IMR-90 (cell line): ENCODE data around the gene MFSD2A. TPM values are rescaled to one million over a fixed set of nuclear protein-coding genes. Genes with fewer than 3 reads are reported as not detected.

Experiments used
- ATAC-seq: fragments of 200-7000 bp; cut with Tn5 transposase; 2 replicates; pipeline ENCODE4 v1.9.1; 2020; ENCODE audit warnings: low read depth, mild to moderate bottlenecking, moderate library complexity
- BruUV-seq: library from RNA; stranded (reverse); fragments of 400-500 nt; replicated peaks from 2 replicates; lab custom pipeline; 2021; lab: Mats Ljungman, UMichigan
- CTCF ChIA-PET: fragments of 300-600 bp; formaldehyde crosslinking; extraction: SDS; loops from one replicate; lab custom pipeline; 2021; ENCODE audit warnings: antibody characterized with exemption; lab: Yijun Ruan, JAX
- POLR2A ChIA-PET: fragments of 300-600 bp; sonication (Branson Sonifier 250); formaldehyde crosslinking; loops from one replicate; lab custom pipeline; 2022; ENCODE audit warnings: antibody characterized with exemption; ENCODE audit not compliant: unreplicated experiment; lab: Charles Lee
- DNase-seq: peaks from one replicate; pipeline ENCODE4 v3.0.0; 2013
- H2AFZ ChIP-seq: replicated peaks from 2 replicates; pipeline ENCODE3; 2013; ENCODE audit warnings: low read length, mild to moderate bottlenecking; ENCODE audit not compliant: poor library complexity
- H2AK5ac ChIP-seq: 2 replicates; pipeline ENCODE4 v1.6.1; 2013; ENCODE audit warnings: low read depth, low read length, inconsistent platforms
- H2AK9ac ChIP-seq: replicated peaks from 2 replicates; pipeline ENCODE3; 2013; ENCODE audit warnings: mild to moderate bottlenecking, low read depth, low read length, moderate library complexity; ENCODE audit not compliant: poor library complexity
- H2BK120ac ChIP-seq: 2 replicates; pipeline ENCODE4 v1.6.1; 2013; ENCODE audit warnings: low read depth, low read length, inconsistent platforms
- H2BK15ac ChIP-seq: 3 replicates; pipeline ENCODE4 v1.6.1; 2013; ENCODE audit warnings: low read depth, low read length, inconsistent platforms
- H2BK20ac ChIP-seq: 2 replicates; pipeline ENCODE4 v1.6.1; 2013; ENCODE audit warnings: low read depth, mild to moderate bottlenecking, inconsistent platforms, low read length, moderate library complexity
- H2BK5ac ChIP-seq: 2 replicates; pipeline ENCODE4 v1.6.1; 2013; ENCODE audit warnings: mild to moderate bottlenecking, low read depth, low read length, inconsistent platforms; ENCODE audit not compliant: poor library complexity, severe bottlenecking
- H3K14ac ChIP-seq: replicated peaks from 2 replicates; pipeline ENCODE4 v1.6.1; 2013; ENCODE audit warnings: low read depth, low read length, inconsistent platforms
- H3K18ac ChIP-seq: 2 replicates; pipeline ENCODE4 v1.6.1; 2013; ENCODE audit warnings: low read depth, low read length, control low read depth
- H3K23ac ChIP-seq: 2 replicates; pipeline ENCODE4 v1.6.1; 2013; ENCODE audit warnings: low read depth, low read length, inconsistent platforms
- H3K27ac ChIP-seq: 2 replicates; pipeline ENCODE4 v1.5.1; 2013; ENCODE audit warnings: mild to moderate bottlenecking, control low read depth, low read length; ENCODE audit not compliant: insufficient read depth
- H3K27me3 ChIP-seq: 2 replicates; pipeline ENCODE4 v1.6.1; 2013; ENCODE audit warnings: low read length; ENCODE audit not compliant: control insufficient read depth, insufficient read depth
- H3K36me3 ChIP-seq: 2 replicates; pipeline ENCODE4 v1.6.1; 2013; ENCODE audit warnings: low read length, mixed read lengths; ENCODE audit not compliant: control insufficient read depth, insufficient read depth
- H3K4ac ChIP-seq: 2 replicates; pipeline ENCODE4 v1.6.1; 2013; ENCODE audit warnings: low read depth, low read length, inconsistent platforms
- H3K4me1 ChIP-seq: 2 replicates; pipeline ENCODE4 v1.6.1; 2013; ENCODE audit warnings: low read length, mixed read lengths; ENCODE audit not compliant: control insufficient read depth, insufficient read depth
- H3K4me2 ChIP-seq: 2 replicates; pipeline ENCODE4 v1.6.1; 2013; ENCODE audit warnings: low read depth, mild to moderate bottlenecking, control low read depth, low read length, moderate library complexity
- H3K4me3 ChIP-seq: 2 replicates; pipeline ENCODE4 v1.5.1; 2013; ENCODE audit warnings: low read depth, mild to moderate bottlenecking, control low read depth, low read length, moderate library complexity; ENCODE audit not compliant: insufficient read depth
- H3K56ac ChIP-seq: 2 replicates; pipeline ENCODE4 v1.6.1; 2013; ENCODE audit warnings: low read length, inconsistent platforms; ENCODE audit not compliant: insufficient read depth; ENCODE audit errors: extremely low read depth
- H3K79me1 ChIP-seq, 2 experiments: 2 replicates each; pipeline ENCODE4 v1.6.1; 2013; ENCODE audit warnings: low read length in 2 of 2, inconsistent platforms in 1 of 2, low read depth in 1 of 2
- H3K9ac ChIP-seq: 2 replicates; pipeline ENCODE4 v1.6.1; 2013; ENCODE audit warnings: low read depth, low read length, control low read depth
- H3K9me1 ChIP-seq: 2 replicates; pipeline ENCODE4 v1.6.1; 2013; ENCODE audit warnings: low read length, inconsistent platforms; ENCODE audit not compliant: insufficient read depth
- H3K9me3 ChIP-seq: 2 replicates; pipeline ENCODE4 v1.6.1; 2013; ENCODE audit warnings: low read length; ENCODE audit not compliant: control insufficient read depth, insufficient read depth
- H4K20me1 ChIP-seq: 2 replicates; pipeline ENCODE4 v1.6.1; 2013; ENCODE audit warnings: low read length, inconsistent platforms; ENCODE audit not compliant: insufficient read depth
- H4K5ac ChIP-seq: 2 replicates; pipeline ENCODE4 v1.6.1; 2013; ENCODE audit warnings: mild to moderate bottlenecking, low read depth, low read length, control low read depth
- H4K8ac ChIP-seq, 2 experiments: 2 replicates each; pipeline ENCODE4 v1.6.1; 2013; ENCODE audit warnings: low read depth in 2 of 2, low read length in 2 of 2, control low read depth in 1 of 2, inconsistent platforms in 1 of 2
- H4K91ac ChIP-seq: 2 replicates; pipeline ENCODE4 v1.6.1; 2013; ENCODE audit warnings: low read depth, low read length, inconsistent platforms; ENCODE audit not compliant: insufficient read depth
- CEBPB ChIP-seq: IDR thresholded peaks from 2 replicates; pipeline ENCODE4 v1.6.1; 2012; ENCODE audit warnings: low read depth, low read length, improper control_type of control experiment
- CHD1 ChIP-seq: IDR thresholded peaks from 2 replicates; pipeline ENCODE4 v1.6.1; 2012; ENCODE audit warnings: low read depth, low read length, improper control_type of control experiment
- WGBS, 2 experiments: methylation state at CpG; one replicate each; pipeline versions ENCODE4 v1.1.5 to v1.1.7; 2013; ENCODE audit warnings: missing lambda C conversion rate in 2 of 2; ENCODE audit not compliant: insufficient read length in 1 of 2; ENCODE audit errors: extremely low coverage in 2 of 2; 5-methylcytosine and 5-hydroxymethylcytosine counted together
- dilution Hi-C: fragments of 300-500 bp; cut with HindIII; formaldehyde crosslinking; loops from one replicate; pipeline ENCODE4 v1.14.3; 2018; ENCODE audit warnings: low sequenced_read_pairs; ENCODE audit not compliant: unreplicated experiment
- in situ Hi-C: fragments of 300-500 bp; cut with MboI; formaldehyde crosslinking; loops from 3 replicates; pipeline ENCODE4 v1.14.3; 2019; ENCODE audit warnings: low sequenced_read_pairs, inconsistent platforms, mixed read lengths
- intact Hi-C: fragments of 100-400 bp; cut with micrococcal nuclease; formaldehyde crosslinking; loops from 2 replicates; pipeline ENCODE4 v1.10.0; 2022
- polyA plus RNA-seq, 3 experiments: library from polyadenylated mRNA; depleted of rRNA; stranded (reverse); fragments of >200 nt; gene quantifications; 2 replicates each; pipeline ENCODE4 v1.2.3, GENCODE V29; 2012; ENCODE audit warnings: low replicate concordance in 1 of 3
- total RNA-seq: library from RNA; depleted of rRNA; stranded (reverse); fragments of >200 nt; gene quantifications from 2 replicates; pipeline ENCODE4 v1.2.3, GENCODE V29; 2012

Gene MFSD2A
- total and polyA plus RNA-seq, 2 of the 4 experiments (the other 2 are of a cell fraction), result 5.7 to 7.3 TPM

DNA sequence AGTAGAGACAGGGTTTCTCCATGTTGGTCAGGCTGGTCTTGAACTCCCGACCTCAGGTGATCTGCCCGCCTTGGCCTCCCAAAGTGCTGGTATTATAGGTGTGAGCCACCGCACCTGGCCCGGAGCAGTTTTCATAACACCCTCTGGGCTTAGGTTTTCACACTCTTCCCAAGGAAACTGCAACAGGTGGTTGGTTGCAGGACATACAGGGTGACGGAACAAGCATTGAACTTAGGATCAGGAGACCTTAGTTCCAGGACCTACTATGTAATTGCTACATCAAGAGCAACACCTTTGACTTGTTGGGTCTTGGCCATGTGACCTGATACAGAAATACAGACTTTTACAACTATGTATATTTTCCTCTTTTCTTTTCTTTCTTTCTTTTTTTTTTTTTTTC is 37.9 kb downstream of the MFSD2A start:
- Histone ChIP-seq H3K4me2 (no peak overlapping the region), H2BK120ac (no peak overlapping the region), H3K23ac (no peak overlapping the region), H2BK5ac (no peak overlapping the region), H2AK9ac (peak overlapping the region; percentile 65), H2BK15ac (no peak overlapping the region), H4K20me1 (no peaks in the 10 kb centered on the region), H3K79me1 (no peaks in the 10 kb centered on the region), H4K5ac (no peak overlapping the region), H3K14ac (no peak overlapping the region; the same call in 1 of the 2 replicates), H3K27ac (no peak overlapping the region), H3K36me3 (no peaks in the 10 kb centered on the region), H2AK5ac (no peak overlapping the region), H3K4ac (no peak overlapping the region), H4K8ac (no peak overlapping the region), H2AFZ (no peak overlapping the region), H3K4me3 (no peak overlapping the region), H3K9me3 (no peaks in the 10 kb centered on the region), H3K18ac (no peak overlapping the region), H3K9ac (no peak overlapping the region), H2BK20ac (no peak overlapping the region), H3K56ac (no peak overlapping the region), H3K27me3 (no peaks in the 10 kb centered on the region), H4K91ac (no peak overlapping the region), H3K4me1 (no peaks in the 10 kb centered on the region; the same call in 1 of the 2 replicates), H3K9me1 (no peaks in the 10 kb centered on the region)
- ATAC-seq (no peak), DNase-seq (no peak)
- intact Hi-C loops, result no loop called here
- POLR2A ChIA-PET, result no interaction called here
- 83% methylated on average over 1 of the region's 5 CpGs; no CpG with 5 or more reads in 1 of the 2 experiments for WGBS, 2 experiments
- BruUV-seq, result no TSS peak
- TF ChIP-seq CEBPB (no peak), CHD1 (no peak)
- dilution Hi-C loops, result no loop called here
- in situ Hi-C loops, result no loop called here
- CTCF ChIA-PET, result no interaction called here
